GM21423 (cell line): ENCODE results near the gene SPSB1.

Experiments used
- ATAC-seq: cut with Tn5 transposase; IDR thresholded peaks from one replicate; pipeline ENCODE4 v1.9.1; 2021; ENCODE audit warnings: mild to moderate bottlenecking, moderate library complexity; ENCODE audit not compliant: unreplicated experiment

The SPSB1 gene

DNA sequence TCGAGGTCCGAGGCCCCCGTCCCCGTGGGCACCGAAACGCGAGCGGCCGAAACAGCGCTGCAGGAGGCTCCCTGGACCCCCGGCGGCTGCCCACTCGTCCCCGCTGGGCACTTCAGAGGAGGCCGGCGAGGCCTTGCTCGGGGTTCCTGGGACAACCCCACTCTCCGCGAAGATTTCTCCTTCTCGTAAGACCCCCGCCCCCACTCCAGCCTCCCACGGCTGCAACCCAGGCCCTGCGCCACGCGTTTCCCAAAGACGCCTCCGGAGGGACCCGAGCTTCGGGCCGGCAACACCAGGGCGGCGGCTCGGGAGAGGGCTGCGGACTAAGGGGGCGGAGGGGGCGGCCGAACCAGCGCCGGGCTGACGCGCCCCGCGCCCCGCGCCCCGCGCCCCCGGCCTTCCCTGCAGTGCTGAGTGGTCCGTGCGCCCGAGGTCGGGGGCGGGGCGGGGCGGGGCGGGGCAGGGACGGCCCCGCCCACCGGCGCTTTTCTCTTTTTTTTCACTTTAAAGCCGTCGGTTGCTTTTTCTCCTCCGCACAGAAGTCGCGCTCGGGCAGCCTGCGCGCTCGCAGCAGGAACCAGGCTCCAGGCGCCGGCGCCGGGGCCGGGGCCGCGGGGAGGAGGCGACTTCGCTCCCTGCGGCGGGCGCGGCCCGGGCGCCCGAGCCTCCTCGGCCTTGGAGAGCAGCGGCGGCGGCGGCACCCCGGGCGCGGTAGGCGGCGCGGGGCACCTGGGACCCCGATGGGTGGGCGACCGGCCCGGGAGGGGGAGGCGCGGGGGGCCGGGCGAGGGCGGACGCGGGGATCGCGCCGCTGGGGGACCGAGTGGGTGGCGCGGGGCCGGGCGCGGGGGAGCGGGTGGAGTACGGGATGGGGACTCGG, at the start of gene SPSB1:
TSS of gene SPSB1 (plus strand) at position 534 of the 880 bp plus-strand sequence. CDS start 62,998 bp downstream, outside the sequence.
- ATAC-seq = peak; percentile 46

DNA sequence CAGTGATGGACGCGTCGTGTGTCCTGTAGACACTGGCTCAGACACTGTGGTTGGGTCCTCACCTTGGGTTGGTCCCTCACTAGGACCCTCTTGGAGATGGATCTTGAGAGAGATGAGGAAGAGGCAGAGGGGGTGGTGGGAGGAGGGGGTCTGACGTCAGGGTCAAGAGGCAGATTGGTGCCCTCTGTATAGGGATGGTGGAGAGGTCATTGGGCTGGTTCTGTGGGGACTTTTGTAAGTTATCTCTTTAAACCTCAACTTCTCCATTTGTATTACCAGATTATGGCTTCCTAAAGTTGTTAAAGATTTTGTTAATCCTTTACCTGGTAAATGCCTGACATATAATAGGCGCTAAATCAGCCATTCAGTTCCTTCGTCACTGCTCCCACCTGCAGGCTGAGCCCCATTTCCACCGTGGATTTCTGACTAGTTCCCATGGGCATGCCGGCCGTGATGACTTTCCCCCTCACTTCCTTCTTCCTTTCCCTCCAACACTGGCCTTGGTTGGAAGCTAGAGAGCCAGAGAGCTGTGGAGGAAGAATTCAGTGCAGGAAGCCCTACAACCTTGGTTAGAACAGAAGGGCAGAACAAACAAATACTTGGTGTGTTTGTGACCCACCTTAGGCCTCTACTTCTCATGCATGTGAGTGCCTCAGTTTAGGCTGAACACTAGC, 49.5 kb upstream of the SPSB1 start:
- no peak for ATAC-seq

DNA sequence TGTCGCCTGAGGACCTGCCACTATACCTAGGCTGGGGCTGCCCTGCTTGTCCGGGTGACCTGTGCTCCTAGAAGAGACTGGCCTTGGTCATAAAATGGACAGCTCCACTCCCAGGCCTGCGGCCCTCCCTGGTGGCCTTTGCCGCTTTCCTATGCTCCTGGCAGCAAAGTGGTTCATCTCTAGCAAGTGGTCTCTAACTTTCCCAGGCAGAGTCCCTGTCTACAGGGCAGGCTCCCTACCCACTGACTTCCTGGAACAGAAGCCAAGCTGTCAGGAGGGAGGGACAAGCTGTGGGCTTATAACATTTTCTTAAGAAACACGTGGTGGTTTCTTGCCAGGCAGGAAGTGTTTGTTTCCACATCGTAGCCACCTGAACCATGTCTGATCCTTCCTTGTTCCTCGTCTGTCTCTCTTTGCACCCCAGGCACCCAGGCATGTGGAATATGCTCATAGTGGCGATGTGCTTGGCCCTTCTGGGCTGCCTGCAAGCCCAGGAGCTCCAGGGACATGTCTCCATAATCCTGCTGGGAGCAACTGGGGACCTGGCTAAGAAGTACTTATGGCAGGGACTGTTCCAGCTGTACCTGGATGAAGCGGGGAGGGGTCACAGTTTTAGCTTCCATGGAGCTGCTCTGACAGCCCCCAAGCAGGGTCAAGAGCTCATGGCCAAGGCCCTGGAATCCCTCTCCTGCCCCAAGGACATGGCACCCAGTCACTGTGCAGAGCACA, 48.0 kb upstream of the SPSB1 start:
- ATAC-seq = no peak

DNA sequence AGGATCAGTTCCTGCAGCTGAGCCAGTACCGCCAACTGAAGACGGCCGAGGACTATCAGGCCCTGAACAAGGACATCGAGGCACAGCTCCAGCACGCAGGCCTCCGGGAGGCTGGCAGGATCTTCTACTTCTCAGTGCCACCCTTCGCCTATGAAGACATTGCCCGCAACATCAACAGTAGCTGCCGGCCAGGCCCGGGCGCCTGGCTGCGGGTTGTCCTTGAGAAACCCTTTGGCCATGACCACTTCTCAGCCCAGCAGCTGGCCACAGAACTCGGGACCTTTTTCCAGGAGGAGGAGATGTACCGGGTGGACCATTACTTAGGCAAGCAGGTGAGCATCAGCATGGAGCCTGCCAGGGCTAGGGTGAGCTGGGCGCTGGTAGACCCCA, 47.5 kb upstream of the SPSB1 start:
- no peak for ATAC-seq

DNA sequence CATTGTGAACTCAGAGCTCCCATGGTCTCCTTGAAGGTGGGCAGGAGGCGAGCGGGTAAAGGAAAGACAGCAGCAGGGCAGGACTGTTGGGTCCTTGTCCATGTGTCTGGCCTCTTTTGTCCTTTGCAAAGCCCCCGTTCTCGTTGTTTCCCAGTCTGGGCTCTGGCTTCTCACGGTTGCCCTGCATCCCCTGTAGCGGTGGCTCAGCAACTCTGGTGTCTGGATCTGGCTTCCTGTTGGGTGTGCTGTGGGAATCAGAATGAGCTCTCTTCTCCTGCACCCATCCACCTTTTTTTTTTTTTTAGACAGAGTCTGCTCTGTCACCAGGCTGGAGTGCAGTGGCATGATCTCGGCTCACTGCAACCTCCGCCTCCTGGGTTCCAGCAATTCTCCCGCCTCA, 47.0 kb upstream of the SPSB1 start:
- ATAC-seq = no peak

DNA sequence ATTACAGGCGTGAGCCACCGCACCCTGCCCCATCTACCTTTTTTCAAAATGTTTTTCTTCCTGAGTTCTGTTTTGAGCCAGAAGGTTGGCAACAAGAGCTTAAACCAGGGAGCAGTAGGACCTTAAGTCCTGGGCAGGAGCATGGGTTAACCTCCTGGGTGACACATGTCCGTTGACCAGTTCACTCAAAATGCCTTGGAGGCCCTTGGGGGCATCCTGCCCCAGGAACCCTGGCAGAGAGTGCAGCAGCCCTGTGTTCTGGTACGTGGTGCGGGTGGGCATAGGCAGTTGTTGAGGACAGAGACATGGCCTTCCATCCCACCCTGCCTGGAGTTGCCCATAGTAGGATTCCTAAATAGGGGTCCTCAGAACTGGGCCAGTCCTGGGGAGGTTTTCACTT, 46.5 kb upstream of the SPSB1 start:
- no peak for ATAC-seq

DNA sequence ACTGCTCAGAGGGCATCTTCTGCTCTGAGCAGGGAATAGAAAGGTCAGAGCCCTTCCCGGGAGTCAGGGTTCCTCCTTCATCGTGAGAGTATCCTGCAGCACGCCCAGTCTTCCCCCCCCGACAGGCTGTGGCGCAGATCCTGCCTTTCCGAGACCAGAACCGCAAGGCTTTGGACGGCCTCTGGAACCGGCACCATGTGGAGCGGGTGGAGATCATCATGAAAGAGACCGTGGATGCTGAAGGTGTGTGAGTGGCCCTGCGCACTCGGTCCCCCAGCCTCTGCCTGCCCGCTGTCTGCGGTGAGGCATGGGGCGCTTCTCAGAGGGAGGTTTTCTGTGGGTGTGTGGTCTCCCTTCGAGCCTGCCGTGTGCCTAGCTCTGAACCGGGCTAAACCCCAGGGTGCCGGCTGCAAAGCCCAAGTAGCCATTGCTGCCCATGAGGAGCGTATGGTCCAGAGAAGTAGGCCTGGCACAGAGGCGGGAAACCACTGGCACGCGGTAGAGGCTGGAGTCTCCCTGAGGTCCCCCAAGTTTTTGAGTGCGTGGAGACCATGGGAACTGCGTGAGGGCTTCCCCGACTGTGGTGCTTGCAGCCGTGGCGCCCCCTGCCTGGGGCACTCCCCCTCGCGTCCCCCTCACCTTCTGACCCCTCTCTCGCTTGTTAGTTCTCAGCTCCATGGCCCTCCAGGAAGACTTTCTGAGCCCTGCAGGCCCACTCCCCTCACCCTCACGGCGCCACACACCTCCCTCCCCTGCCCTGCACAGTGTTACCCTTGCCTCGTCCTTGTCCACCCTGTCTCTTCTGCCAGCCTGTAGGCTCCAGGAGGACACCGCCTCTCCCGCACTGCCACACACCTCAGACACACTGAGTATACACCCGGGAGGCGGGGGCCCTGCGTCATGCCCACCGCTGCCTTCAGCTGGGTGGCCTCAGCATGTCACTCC, 45.6 kb upstream of the SPSB1 start:
- no peak for ATAC-seq

DNA sequence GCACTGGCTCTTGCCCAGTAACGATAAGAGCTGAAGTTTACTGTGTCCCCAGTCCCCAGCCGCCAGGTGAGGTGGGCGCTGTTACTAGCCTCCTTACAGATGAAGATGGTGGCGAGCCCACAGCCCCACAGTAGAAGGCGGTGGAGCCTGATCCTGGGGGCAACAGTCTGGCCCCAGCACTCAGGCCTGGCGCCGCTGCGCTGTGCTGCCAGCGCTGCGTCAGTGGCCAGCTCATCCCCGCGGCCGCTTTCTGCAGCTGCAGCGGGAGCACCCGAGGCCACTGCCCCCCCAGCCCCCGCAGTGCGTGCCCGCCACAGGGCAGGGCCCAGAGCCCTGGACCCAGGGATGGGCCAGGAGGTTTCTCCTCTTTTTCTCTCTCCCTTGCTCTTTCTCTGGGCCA, 44.8 kb upstream of the SPSB1 start:
- ATAC-seq = no peak

DNA sequence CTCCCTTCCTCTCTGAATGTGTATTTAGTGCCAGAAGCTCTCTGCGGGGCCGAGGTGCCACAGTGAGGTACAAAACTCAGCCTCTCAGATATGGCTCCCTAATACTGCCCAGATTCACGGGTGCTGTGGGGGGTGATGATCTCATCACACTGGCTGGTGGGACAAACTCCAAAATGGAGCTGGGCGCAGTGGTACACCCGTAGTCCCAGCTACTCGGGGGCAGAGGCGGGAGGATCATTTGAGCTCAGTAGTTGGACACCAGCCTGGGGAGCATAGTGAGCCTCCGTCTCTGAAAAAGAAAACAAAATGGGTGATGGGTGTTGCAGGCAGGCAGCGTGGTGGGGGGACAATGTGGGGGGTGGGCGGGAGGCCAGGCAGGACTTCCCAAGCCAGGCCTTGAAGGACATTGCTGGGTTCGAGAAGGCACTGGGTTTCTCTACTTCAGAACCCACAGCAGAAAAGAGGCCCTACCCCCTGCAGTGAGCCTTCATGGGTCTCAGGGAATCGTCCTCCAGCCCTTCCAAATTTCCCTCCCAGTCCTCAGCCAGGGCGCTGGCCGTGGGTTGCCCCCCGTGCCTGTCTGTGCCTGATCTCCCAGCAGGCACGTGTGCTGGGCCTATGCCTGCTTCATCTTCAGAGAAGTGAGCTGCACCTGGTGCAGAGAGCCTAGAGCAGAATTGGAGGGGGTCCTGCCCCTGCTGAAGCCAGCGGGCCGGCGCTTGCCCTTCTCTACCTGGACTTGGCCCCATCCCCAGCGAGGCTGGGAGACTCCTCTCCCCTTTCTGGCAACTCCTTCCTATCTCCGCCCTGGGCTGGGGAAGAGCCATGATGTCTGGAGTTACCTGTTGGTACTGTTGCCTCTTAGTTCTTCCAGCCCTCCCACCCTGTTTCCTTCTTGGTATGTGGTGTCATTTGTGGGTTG, 44.1 kb upstream of the SPSB1 start:
- ATAC-seq = no peak

DNA sequence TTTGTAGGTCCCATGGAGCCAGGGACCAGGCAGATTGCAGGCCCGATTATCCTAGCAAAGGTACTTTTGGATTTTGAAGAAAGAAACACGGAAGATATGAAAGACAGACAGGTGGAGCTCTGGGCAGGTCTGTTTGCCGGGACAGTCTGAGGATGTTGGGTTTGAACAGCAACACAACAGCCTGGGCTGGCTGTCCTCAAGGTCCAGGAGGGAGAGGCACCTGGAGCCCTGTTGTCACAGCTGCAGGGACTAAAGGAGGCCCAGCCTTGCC, 43.5 kb upstream of the SPSB1 start:
- ATAC-seq = no peak

DNA sequence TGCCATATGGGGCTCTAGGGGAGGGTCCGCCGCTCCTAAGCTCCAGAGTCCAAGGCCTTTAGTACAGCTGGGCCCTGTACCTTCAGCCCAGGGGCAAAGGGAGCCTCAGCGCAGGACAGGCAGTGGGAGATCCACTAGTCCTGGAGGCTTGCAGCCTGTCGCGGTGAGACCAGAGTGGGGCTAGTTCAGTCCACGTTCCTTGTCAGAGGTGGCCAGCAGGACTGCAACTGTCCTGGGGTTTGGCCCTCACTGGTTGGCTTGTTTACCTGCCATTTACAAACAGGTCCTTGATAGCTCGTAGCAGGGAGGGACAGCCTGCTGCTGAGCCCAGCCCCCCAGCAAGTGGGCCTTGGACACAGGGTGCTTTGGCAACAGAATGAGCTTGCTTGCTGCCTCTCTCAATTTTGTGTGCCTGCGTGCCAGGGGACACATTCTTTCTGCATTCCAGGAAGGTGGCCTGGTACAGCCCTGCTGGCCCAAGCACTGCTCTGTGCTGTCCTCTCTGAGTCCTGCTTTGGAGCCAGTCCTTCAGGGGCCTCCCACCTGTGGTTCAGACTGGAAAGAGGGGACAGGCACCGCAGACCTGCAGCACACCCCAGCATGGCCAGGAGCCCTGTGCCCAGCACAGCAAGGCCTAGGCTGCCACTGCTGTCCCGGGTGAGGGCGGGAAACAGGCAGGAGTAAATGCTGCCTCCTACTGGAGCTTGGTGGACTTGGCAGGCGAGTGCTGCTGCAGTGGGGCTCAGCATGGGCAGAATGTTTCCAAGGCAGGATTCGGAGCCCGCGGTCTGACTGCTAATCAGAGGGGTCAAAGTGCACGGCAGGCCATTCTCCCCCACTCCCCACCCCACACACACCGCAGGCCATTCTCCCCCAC, 42.9 kb upstream of the SPSB1 start:
- no peak for ATAC-seq

DNA sequence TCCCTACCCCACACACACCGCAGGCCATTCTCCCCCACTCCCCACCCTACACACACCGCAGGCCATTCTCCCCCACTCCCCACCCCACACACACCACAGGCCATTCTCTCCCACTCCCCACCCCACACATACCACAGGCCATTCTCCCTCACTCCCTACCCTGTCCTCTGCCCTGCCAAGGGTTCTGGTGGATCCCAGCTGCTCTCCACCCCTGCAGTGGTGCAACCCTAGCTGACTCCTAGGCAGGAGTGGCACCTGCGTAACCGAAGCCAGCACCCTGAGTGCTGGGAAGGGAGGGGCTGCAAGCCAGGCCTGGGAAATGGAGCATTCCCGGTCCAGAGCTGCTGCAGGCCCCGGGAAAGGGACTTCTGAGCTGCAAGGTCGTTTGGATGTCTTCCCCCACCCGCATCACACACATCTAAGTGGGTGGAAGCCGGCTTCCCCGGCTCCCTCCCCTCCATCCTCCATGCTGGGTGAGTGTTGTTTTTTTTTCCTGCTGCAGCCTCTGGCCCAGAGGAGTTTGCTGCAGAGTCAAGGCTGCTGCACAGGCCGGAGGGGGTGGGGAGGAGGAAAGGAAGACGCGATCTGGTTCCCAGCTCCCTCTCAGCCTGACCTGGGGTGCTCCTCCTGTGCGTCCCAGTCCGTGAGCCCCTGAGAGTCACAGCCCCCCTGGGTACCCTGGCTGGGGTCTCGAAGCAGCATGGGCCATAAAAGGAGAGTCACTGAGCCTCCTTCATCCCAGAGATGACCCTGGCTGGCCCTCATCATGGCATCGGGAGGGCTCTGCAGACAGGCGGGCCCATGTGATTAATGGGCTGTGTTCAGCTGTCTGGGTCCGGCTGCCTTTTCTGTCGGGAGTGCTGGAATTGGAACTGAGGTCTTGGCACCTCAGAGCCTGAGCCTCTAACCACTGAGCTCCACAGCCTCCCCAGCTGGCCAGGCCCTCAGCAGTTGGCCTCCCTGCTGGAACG, 42.0 kb upstream of the SPSB1 start:
- ATAC-seq = no peak

DNA sequence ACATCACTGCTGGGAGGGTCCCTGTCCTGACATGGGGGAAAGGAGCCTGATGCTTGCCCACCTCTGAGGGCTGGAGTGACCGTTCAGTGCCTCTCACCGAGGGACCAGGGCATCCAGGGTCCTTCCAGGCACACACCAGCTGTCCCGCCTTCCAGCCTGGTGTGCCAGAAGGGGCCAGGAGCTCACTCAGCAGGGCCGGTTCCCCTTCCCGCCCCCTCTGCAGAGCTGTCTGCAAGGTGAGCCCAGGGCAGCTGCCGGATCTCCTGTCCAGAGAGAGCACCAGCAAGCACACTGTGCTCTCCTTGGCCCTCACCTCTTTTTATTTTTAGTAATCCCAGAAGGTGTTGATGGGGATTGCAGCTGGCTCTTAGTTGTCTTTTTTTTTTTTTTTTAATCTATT, 41.2 kb upstream of the SPSB1 start:
- ATAC-seq = no peak

DNA sequence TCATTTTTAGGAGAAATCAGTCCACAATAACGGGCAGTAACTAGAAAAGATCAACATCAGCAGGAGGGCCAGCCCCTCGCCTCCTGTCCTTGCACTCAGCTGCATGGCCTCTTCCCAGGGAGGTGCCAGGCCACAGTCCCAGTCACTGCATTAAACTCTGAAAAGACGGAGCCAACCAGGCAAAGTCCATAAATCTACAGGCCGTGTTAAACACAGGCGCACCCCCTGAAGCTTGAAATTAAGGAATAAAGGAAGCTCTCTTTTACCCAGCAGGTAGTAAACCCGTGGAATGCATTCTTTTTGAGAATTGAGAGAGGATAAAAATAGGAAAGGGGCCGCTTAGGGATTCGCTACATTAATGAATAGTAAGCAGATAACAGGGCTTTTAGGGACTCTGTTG, 39.7 kb upstream of the SPSB1 start:
- ATAC-seq = no peak

DNA sequence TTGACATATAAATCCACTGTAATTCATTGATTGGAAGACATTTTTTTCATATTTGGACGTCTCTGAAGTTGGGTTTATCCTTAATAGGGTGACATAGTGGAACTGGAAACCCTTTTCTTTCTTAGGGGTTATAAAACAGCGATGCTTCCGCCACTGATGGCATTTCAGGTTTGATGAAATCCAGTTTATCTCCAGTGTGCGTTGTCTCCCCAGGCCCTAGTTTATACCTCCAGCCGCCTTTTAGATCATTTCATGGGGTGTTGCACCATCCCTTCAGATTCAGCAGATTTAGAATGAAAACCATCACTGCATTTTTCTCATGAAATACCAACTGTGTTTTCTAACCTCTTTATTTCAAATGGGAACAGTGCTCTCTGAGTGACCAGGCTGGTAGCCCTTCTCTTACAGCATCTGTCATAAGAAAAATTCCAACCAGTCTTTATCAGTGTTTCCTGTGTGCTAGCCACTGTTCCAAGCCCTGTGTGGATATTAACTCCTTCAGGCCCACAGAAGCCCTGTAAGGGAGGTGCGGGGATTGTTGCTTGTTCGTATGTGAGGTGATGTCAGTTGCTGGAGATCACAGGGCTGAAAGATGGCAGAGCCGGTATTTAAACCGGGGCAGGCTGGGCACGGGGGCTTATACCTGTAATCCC, 39.1 kb upstream of the SPSB1 start:
- ATAC-seq = no peak

DNA sequence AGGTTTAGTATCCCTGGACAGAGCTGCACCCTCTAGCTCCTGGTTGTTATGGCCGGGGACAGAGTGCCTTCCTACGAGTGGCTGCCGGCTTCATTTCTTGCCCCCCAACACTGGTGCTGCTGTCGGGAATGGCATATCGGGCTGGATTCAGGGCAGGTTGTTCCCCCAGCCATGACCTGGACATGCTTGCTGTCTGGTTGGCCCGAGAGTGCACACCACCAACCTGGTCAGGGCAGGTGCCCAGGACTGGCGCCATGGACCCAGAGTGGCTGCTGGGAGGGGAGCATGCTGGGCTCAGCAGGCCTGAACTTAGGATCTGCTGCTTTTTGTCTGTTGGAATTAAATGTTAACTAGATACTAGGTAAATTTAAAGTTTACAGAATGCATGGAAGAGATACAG, 36.4 kb upstream of the SPSB1 start:
- ATAC-seq = no peak

DNA sequence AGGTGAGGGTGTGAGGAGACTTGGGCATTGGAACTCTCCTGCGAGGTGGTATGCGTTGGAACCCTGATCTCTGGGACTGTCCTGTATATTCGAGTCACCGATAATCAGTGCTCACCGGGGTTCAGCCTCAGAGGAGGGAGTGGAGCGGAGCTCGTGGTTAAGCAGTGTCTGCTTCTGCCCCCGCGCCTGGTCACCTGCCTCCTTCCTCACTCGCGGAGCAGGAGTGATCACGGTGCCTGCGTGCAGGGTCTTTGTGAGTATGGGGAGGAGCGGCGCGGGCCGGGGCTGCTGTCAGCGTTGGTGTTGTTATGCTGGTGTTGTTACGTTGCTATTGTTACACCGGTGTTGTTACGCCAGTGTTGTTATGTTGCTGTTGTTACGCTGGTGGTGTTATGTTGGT, 34.8 kb upstream of the SPSB1 start:
- no peak for ATAC-seq
